Measurements from ENCODE around the gene SPACA7.

DNA sequence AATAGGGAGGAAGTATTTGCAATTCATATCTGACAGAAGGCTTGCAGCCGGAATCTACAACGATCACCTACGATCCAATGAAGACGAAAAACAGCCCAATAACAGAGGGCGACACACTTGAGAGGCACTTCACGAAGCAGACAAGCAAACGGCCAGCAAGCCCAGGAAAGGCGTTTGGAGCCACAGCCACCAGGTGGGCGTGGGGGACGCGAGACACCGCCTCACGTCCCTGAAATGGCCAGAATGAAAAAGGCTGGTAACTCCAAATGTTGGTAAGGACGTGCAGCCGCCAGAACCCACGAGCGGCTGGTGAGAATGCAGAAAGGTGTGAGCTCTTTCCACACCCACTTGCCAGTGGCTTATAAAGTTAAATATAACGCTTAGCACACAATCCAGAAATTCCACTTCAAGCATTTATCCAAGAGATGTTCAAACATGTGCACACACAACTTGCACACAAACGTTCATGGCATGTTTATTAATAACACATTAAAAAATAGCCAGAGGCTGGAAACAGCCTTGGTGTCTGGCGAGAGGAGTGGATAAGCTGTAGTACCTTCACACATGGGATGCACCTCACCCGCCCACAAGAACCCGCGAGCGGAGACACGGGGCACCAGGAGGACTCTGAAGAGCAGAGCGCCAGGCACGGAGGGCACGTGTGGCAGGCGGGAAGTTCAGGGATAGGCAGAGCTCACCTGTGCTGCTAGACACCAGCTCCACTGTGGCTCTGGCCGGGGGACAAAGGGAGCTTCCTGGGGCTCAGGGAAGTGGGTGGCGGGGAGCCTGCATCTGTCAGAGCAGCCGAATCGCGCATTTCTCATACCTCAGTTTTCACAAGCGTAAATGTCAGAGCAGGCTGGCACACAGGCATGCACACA, 89.3 kb downstream of the SPACA7 start:
- TF ChIP-seq, protein P1, sequence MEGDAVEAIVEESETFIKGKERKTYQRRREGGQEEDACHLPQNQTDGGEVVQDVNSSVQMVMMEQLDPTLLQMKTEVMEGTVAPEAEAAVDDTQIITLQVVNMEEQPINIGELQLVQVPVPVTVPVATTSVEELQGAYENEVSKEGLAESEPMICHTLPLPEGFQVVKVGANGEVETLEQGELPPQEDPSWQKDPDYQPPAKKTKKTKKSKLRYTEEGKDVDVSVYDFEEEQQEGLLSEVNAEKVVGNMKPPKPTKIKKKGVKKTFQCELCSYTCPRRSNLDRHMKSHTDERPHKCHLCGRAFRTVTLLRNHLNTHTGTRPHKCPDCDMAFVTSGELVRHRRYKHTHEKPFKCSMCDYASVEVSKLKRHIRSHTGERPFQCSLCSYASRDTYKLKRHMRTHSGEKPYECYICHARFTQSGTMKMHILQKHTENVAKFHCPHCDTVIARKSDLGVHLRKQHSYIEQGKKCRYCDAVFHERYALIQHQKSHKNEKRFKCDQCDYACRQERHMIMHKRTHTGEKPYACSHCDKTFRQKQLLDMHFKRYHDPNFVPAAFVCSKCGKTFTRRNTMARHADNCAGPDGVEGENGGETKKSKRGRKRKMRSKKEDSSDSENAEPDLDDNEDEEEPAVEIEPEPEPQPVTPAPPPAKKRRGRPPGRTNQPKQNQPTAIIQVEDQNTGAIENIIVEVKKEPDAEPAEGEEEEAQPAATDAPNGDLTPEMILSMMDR (conservative IDR thresholded peaks at IDR 0.05; ENCODE audit: low read depth, low read length), result no peak
- TF ChIP-seq EZH2phosphoT487 (IDR thresholded peaks at IDR 0.05; ENCODE audit: borderline replicate concordance, low read length), result no peak
